Endothelial cell of umbilical vein (primary cell): ENCODE results near the gene CHERP. TPM values are rescaled to one million over a fixed set of nuclear protein-coding genes. Genes with fewer than 3 reads are reported as not detected.

ENCODE experiments used
- BruUV-seq: library from RNA; stranded (reverse); fragments of 400-500 nt; replicated peaks from 2 replicates; lab custom pipeline; 2021; lab: Mats Ljungman, UMichigan
- CTCF ChIA-PET: fragments of 300-600, 350-600 bp; sonication (Branson Sonifier 250); formaldehyde crosslinking; loops from one replicate; lab custom pipeline; 2021; ENCODE audit warnings: antibody characterized with exemption, inconsistent platforms; lab: Charles Lee
- POLR2A ChIA-PET: fragments of 300-600, 350-600 bp; sonication (Branson Sonifier 250); formaldehyde crosslinking; loops from one replicate; lab custom pipeline; 2021; ENCODE audit warnings: antibody characterized with exemption, inconsistent platforms; lab: Charles Lee
- DNase-seq: peaks from one replicate; pipeline ENCODE4 v3.0.0-alpha.2; 2011; ENCODE audit warnings: low read depth, low spot score
- FAIRE-seq: peaks from 2 replicates; lab custom pipeline; 2011; peaks lifted over from hg19 to GRCh38; lab: Jason Lieb, UNC
- H2AFZ ChIP-seq: 2 replicates; pipeline ENCODE4 v1.6.0; 2012; ENCODE audit warnings: low read depth, low read length, control low read depth, inconsistent platforms
- H3K27ac ChIP-seq: 2 replicates; pipeline ENCODE4 v1.5.1; 2011; ENCODE audit warnings: low read depth, mild to moderate bottlenecking, control low read depth, low read length, moderate library complexity; ENCODE audit not compliant: insufficient read depth
- H3K27me3 ChIP-seq, 2 experiments: 2 replicates each; pipeline versions ENCODE4 v1.6.0 to v1.6.1; 2011; ENCODE audit warnings: low read length in 2 of 2, mixed read lengths in 1 of 2; ENCODE audit not compliant: control insufficient read depth in 2 of 2, insufficient read depth in 2 of 2
- H3K36me3 ChIP-seq, 2 experiments: 2 replicates in 1 of 2; 3 replicates in 1 of 2; pipeline ENCODE4 v1.5.1; 2011; ENCODE audit warnings: low read length in 2 of 2, mild to moderate bottlenecking in 1 of 2, moderate library complexity in 1 of 2; ENCODE audit not compliant: control insufficient read depth in 2 of 2, insufficient read depth in 2 of 2; ENCODE audit errors: extremely low read depth in 1 of 2
- H3K4me1 ChIP-seq: 3 replicates; pipeline ENCODE4 v1.5.1; 2011; ENCODE audit warnings: mild to moderate bottlenecking, low read length; ENCODE audit not compliant: control insufficient read depth, insufficient read depth; ENCODE audit errors: extremely low read depth
- H3K4me2 ChIP-seq: 2 replicates; pipeline ENCODE4 v1.6.1; 2011; ENCODE audit warnings: low read length, control low read depth, mixed read lengths; ENCODE audit not compliant: insufficient read depth
- H3K4me3 ChIP-seq, 3 experiments: fragments of 200-600 bp in 1 of 3; sonication (generic), shearing (Covaris generic) in 1 of 3; replicated peaks in 1 of 3; 2 replicates each; pipeline ENCODE4 v1.5.1; 2011 to 2016; ENCODE audit warnings: control low read depth in 3 of 3, low read length in 3 of 3, mild to moderate bottlenecking in 2 of 3, inconsistent platforms in 1 of 3, low read depth in 1 of 3, moderate library complexity in 1 of 3; ENCODE audit not compliant: insufficient read depth in 1 of 3
- H3K79me2 ChIP-seq: 2 replicates; pipeline ENCODE4 v1.6.0; 2012; ENCODE audit warnings: low read length, inconsistent platforms; ENCODE audit not compliant: control insufficient read depth, insufficient read depth
- H3K9ac ChIP-seq: replicated peaks from 2 replicates; pipeline ENCODE3; 2011; ENCODE audit warnings: low read length, control low read depth; ENCODE audit not compliant: insufficient read depth; ENCODE audit errors: extremely low read depth
- H3K9me1 ChIP-seq: replicated peaks from 3 replicates; pipeline ENCODE4 v1.6.0; 2011; ENCODE audit warnings: mild to moderate bottlenecking, low read length; ENCODE audit not compliant: control insufficient read depth, insufficient read depth; ENCODE audit errors: extremely low read depth
- H3K9me3 ChIP-seq: replicated peaks from 2 replicates; pipeline ENCODE4 v1.5.1; 2012; ENCODE audit warnings: low read length, inconsistent platforms; ENCODE audit not compliant: control insufficient read depth, insufficient read depth
- H4K20me1 ChIP-seq: replicated peaks from 2 replicates; pipeline ENCODE3; 2011; ENCODE audit warnings: mild to moderate bottlenecking, low read length; ENCODE audit not compliant: control insufficient read depth, insufficient read depth; ENCODE audit errors: extremely low read depth
- EZH2 ChIP-seq: IDR thresholded peaks from 2 replicates; pipeline ENCODE4 v1.6.1; 2012; ENCODE audit warnings: borderline replicate concordance, low read depth, mild to moderate bottlenecking, moderate library complexity, low read length, inconsistent platforms; ENCODE audit not compliant: severe bottlenecking
- FOS ChIP-seq: IDR thresholded peaks from 2 replicates; pipeline ENCODE4 v1.6.1; 2011; ENCODE audit warnings: mild to moderate bottlenecking, low read length, moderate library complexity, borderline replicate concordance; ENCODE audit not compliant: insufficient read depth
- GATA2 ChIP-seq: IDR thresholded peaks from 2 replicates; pipeline ENCODE4 v1.7.0; 2011; ENCODE audit warnings: low read depth, mild to moderate bottlenecking, moderate library complexity, mixed read lengths, low read length; ENCODE audit not compliant: insufficient read length, insufficient read depth
- JUN ChIP-seq: IDR thresholded peaks from 2 replicates; pipeline ENCODE4 v1.6.1; 2011; ENCODE audit warnings: borderline replicate concordance, low read depth; ENCODE audit not compliant: insufficient read length, insufficient read depth
- MYC ChIP-seq: IDR thresholded peaks from one replicate; pipeline ENCODE4 v1.6.1; 2011; ENCODE audit warnings: mild to moderate bottlenecking, low read depth, low read length
- POLR2A ChIP-seq: IDR thresholded peaks from 2 replicates; pipeline ENCODE4 v1.6.1; 2012; ENCODE audit warnings: low read depth, mild to moderate bottlenecking, control low read depth, low read length
- POLR2AphosphoS5 ChIP-seq: IDR thresholded peaks from 2 replicates; pipeline ENCODE4 v1.6.1; 2012; ENCODE audit warnings: low read depth, mild to moderate bottlenecking, control low read depth, low read length, moderate library complexity; ENCODE audit not compliant: insufficient read depth
- dilution Hi-C: fragments of 300-500 bp; cut with MboI; formaldehyde crosslinking; loops from one replicate; pipeline ENCODE4 v1.15.0; 2019; ENCODE audit warnings: low sequenced_read_pairs; ENCODE audit not compliant: extremely low pct_ligation_motif_present
- intact Hi-C: fragments of 100-400 bp; cut with micrococcal nuclease; formaldehyde crosslinking; loops from one replicate; pipeline ENCODE4 v1.10.0; 2022
- polyA plus RNA-seq, 4 experiments: library from polyadenylated mRNA; depleted of rRNA in 3 of 4; stranded (reverse) in 3 of 4; unstranded in 1 of 4; fragments of >200 nt; gene quantifications; 2 replicates each; pipeline versions ENCODE4 v1.2.1 to v1.2.3, GENCODE V29; 2011 to 2012; ENCODE audit warnings: missing spikeins in 1 of 4
- total RNA-seq: library from RNA; stranded (reverse); gene quantifications from 2 replicates; pipeline ENCODE4 v1.2.3, GENCODE V29; 2021
- TF ChIP-seq, protein P1 (sequence below), 2 donors: IDR thresholded peaks; 1 replicate in 1 of 2; 2 replicates in 1 of 2; pipeline ENCODE4 v1.5.1; 2011; ENCODE audit warnings: low read length in 2 of 2, mild to moderate bottlenecking in 2 of 2, moderate library complexity in 2 of 2, control low read depth in 1 of 2, inconsistent platforms in 1 of 2, low read depth in 1 of 2; ENCODE audit not compliant: insufficient read depth in 1 of 2; ENCODE audit errors: extremely low read depth in 1 of 2
- TF ChIP-seq, protein P2 (sequence below): IDR thresholded peaks from 2 replicates; pipeline ENCODE4 v1.6.1; 2011; ENCODE audit not compliant: insufficient read depth, insufficient read length

The CHERP gene
- total and polyA plus RNA-seq, 2 donors (not counting 3 experiments of a cell fraction or from before 2014, with no cell fraction given) = 8.9 to 53.9 TPM

DNA sequence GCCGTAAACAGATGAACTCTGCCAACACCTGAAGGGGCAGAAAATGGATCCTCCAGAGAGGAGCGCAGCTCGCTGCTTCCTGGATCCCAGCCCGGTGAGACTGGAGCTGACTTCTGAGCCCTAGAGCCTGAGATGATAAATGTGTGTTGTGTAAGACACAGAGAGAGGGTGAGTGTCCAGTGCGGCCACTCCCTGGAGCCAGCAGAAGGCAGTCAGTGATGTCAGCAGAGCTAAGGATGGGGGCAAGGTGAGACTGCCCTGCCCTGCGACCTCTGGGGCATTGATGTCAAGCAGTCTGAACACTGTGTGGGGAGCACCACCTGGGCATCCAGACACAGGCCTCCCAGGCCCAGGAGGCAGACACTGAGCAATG lies 39.7 kb upstream of the CHERP start:
- H3K9me1 ChIP-seq = no peaks in the 10 kb centered on the region
- H3K27me3 ChIP-seq = no peaks in the 10 kb centered on the region
- no TSS peak for BruUV-seq
- H3K4me3 ChIP-seq = no peak overlapping the region
- peaks cover 79% of the 10 kb centered on the region for H3K79me2 ChIP-seq
- no peak overlapping the region for H3K4me2 ChIP-seq
- no peak overlapping the region for H2AFZ ChIP-seq
- CTCF ChIA-PET = no interaction called here
- H3K9me3 ChIP-seq = no peaks in the 10 kb centered on the region
- H4K20me1 ChIP-seq = no peaks in the 10 kb centered on the region
- H3K27ac ChIP-seq = no peak overlapping the region
- FAIRE-seq (no peak), DNase-seq (no peak)
- POLR2A ChIA-PET = no interaction called here
- peaks cover 17% of the 10 kb centered on the region for H3K4me1 ChIP-seq
- dilution Hi-C loops = no loop called here
- intact Hi-C loops = no loop called here
- H3K36me3 ChIP-seq = peaks cover 0 to 5% of the 10 kb centered on the region in 2 experiments
- H3K9ac ChIP-seq = no peak overlapping the region
- TF ChIP-seq FOS = no peak
- TF ChIP-seq JUN = no peak
- TF ChIP-seq, protein P1, sequence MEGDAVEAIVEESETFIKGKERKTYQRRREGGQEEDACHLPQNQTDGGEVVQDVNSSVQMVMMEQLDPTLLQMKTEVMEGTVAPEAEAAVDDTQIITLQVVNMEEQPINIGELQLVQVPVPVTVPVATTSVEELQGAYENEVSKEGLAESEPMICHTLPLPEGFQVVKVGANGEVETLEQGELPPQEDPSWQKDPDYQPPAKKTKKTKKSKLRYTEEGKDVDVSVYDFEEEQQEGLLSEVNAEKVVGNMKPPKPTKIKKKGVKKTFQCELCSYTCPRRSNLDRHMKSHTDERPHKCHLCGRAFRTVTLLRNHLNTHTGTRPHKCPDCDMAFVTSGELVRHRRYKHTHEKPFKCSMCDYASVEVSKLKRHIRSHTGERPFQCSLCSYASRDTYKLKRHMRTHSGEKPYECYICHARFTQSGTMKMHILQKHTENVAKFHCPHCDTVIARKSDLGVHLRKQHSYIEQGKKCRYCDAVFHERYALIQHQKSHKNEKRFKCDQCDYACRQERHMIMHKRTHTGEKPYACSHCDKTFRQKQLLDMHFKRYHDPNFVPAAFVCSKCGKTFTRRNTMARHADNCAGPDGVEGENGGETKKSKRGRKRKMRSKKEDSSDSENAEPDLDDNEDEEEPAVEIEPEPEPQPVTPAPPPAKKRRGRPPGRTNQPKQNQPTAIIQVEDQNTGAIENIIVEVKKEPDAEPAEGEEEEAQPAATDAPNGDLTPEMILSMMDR (IDR thresholded peaks at IDR 0.05; ENCODE audit: extremely low read depth in 1 of 2, insufficient read depth in 1 of 2, low read depth in 1 of 2, low read length in 2 of 2) = no peak
- TF ChIP-seq POLR2AphosphoS5 = no peak
- no peak for TF ChIP-seq MYC
- TF ChIP-seq POLR2A = no peak
- no peak for TF ChIP-seq GATA2
- no peak for TF ChIP-seq EZH2
- TF ChIP-seq, protein P2, sequence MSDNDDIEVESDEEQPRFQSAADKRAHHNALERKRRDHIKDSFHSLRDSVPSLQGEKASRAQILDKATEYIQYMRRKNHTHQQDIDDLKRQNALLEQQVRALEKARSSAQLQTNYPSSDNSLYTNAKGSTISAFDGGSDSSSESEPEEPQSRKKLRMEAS = no peak
